HG03432 (cell line): ENCODE results near the gene SFTPA2.
"Not testable (repeated sequence)": the region's sequence is repeated elsewhere in the genome, so short reads cannot be mapped to it uniquely, and the experiment has no call there.

Experiments
- ATAC-seq: cut with Tn5 transposase; IDR thresholded peaks from one replicate; pipeline ENCODE4 v1.9.1; 2021; ENCODE audit warnings: mild to moderate bottlenecking, moderate library complexity; ENCODE audit not compliant: unreplicated experiment

The SFTPA2 gene

DNA sequence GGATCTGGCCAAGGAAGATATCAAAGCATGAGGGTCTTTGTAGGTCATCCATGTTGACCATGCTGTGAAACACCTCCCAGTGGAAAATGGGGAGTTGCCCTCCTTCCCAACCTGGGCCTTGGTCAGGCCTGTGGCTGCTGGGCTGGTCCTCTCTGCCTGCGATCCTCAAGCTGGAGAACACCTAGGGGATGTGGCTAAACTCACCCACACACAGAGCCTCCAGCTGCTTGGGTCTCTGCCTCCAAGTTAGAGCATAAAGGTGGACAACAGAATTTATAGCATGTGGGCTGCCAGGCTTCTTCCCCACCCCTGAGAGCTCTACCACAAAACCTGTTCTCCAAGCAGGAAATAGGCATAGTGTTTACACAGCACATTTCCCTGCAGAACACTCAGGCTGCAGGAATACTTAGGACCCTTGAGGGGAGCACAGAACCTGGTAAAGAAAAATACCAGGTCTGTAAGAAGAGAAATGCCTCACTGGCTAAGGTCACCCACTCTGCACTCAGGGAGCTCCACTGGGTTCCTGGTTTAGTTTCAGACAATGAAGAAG is at the start of gene SFTPA2:
Gene SFTPA2, minus strand, starts transcription at position 248 of the 550 bp plus-strand sequence. CDS start 924 bp downstream, outside the sequence.
- no peak for ATAC-seq

DNA sequence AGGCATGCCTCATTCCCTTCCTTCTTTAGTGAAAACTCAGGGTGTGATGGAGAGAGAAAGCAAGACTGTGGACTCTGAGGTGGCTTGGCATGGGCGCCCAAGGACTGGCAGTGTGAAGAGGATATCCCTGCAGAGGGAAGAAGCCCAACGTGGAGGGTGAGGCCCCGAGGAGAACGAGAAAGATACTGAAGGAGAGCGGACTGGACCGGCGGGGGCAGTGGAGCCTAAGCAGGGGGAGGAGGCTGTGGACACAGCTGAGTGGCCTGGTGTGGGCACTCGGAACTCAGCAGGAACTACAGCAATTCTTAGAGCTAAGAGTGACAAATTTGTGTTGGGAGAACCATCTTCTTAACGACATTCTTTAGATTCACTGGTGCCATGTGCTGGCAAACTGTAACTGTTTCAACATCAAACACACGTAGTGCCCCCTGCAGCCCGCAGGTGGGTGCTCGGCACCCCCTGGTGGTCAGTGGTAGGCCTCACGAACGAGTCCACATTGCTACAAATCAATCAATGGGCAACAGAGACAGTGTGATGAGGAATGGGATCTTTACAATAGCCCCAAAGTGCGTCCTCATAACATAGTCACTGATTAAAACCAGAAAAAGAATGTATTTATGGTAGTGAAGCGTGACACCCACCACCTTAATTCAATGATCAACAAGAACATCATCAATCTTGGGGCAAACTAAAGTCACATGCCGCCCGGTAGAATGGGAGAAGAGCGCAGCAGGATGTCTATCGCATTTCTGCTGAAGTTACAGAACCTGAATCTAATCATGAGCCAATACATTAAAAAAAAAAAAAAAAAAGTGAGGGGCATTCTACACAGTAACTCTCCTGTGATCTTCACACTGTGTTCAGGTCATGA is 48.5 kb upstream of the SFTPA2 start:
- ATAC-seq: peak; percentile 42

DNA sequence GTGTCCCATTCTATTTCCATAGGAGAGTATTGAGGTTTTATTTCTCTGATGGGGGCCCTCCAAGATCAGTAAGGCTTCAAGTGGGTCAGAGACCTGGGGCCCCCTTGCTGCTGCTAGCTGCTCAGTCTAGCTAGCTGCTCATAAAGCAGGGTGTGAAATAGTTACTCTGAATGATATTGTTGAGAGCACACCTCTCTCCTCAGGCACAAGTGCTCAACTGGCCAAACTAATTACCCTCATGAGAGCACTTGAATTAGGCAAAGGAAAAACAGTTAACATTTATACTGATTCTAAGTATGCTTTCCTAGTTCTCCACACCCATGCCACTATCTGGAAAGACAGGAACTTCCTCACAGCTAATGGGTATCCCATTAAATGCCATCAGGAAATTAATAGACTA is 45.1 kb upstream of the SFTPA2 start:
- ATAC-seq: no peak

GRCh38 chr10:79604294-79604693 is 44.1 kb upstream of the SFTPA2 start:
- no peak for ATAC-seq

DNA sequence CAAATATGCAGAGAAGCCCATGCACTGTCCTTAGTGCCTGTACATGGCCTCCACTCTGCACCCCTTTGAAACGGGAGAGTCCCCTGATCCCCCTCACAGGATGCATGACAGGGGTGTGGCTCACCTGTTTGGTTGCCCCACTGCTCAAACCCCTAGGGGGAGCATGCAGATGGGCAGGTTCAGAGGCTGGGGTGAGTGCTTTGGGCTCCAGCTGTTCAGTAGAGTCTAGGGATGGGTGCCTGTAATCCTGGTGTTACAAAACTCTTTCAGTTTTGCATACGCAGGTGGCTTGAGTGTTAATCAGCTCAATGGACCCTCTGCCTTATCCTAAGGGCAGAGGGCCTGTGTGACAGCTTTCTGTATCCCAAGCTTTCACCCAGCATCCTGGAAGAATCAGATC is 42.7 kb upstream of the SFTPA2 start:
- ATAC-seq: no peak

DNA sequence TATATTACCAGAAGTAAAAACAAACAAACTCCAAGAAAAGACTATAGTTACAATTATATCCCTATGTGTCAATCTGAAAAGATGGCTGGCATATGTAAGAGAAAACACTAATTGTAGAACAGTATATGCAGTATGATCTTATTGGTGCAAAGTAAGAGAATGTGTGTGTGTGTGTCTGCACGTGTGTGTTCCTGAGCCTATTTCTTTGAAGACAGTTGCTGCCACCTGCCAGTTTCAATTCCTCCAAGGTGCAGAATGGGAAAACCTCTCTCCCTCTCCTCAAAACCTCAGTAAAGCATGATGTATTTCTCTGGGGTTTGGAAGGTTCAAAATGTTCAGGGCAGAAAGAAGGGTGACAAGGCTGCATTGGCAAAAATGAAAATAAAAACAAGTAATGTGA is 41.7 kb upstream of the SFTPA2 start:
- ATAC-seq: no peak

GRCh38 chr10:79599644-79600043 is 39.4 kb upstream of the SFTPA2 start:
- ATAC-seq: not testable (repeated sequence)

DNA sequence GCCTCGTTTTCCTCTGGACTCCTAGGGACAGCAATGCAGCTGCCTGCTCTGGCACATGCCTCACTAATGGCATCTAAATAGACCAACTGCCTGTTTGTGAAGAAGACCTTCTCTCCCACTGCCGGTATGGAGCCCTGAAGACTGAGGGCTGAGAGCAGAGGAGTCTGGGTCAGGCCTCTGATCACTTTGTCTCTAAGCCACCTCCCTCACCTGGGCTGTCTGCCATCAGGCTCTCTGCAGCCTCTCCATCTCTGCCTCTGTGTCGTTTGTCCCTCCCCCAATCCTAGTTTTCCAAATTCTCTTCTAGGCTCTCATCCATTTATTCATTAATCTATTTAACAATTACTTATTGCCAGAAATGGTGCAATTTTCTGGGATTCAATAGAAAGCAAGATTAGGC is 35.3 kb upstream of the SFTPA2 start:
- ATAC-seq: no peak

DNA sequence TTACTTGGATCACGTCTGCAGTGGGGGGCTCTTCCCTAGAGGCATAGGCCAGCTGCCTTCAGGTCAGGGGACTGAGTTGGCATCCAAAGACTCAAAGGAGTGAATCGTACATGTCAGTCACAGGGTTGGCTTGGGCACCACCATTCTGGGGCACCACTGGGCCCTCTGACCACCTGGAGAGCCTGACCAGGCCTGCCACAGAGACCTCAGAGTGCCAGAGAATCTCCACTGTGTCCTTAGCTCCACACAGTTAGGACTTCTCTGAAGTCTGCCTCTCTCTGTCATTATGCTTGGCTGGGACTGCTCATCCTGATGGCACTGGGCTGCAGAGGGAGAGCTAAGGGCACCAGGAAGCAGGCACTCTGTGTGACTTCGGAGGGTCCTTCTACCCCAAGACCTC is 34.4 kb upstream of the SFTPA2 start:
- not testable (repeated sequence) for ATAC-seq

DNA sequence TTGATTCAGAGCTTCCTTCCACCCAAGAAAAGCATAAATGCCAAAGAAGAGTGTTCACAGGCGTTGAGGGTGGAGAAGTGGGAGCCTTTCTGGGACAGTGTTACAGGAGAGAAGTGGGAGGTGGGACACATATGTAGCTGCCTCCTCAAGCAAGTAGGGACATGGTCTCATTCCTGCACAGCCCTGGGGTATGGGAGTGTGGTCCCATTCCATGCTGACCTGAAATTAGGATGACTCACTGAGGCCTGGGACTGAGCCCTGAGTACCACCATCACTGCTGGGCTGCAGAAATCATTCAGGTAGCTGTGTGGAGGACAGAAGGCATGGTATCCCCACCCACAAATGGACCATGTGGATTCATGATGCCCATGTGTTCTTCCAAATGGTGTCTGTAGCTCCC is 33.2 kb upstream of the SFTPA2 start:
- no peak for ATAC-seq

DNA sequence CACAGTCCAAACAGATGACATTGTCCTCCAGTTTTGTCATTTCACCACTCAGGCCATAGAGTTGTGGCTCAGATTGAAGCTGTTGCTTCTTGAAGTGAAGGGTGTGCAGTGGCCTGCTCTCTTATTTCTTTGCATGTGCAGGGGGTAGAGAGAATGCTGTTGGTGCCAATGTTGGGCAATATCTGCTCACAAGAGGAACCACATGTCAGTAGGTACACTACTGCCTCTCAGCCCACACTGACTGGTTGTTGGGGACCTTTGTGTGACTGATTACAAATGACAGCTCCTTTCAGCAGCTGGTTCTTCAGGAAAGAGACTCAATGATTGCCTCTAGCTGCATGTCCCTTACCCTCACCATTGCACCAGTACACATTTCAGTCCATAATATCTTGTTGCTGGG is 28.6 kb upstream of the SFTPA2 start:
- no peak for ATAC-seq

DNA sequence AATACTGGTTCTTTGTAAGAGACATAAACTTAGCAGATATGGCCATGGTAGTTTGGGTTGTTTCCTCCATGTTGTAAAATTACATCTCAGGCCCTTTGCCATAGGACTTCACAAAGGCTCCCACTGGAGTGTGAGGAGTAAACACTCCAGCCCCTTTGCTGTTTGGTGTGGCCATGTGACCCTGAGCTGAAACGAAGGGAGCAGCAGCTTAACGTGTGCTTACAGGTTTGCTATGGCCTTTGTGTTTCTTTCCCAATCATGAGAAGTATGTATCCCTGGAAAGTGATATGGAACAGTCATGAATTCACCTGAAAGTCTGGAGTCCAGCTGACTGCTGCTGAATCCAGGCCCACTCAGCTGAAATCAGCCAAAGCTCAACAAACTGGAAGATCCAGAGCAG is 26.7 kb upstream of the SFTPA2 start:
- ATAC-seq: no peak

GRCh38 chr10:79585870-79586527 is 25.8 kb upstream of the SFTPA2 start:
- ATAC-seq: no peak

- no peak for ATAC-seq
Observed at GRCh38 chr10:79583488-79584024, 23.3 kb upstream of the SFTPA2 start.

GRCh38 chr10:79582954-79583353 is 22.7 kb upstream of the SFTPA2 start:
- ATAC-seq: not testable (repeated sequence)

DNA sequence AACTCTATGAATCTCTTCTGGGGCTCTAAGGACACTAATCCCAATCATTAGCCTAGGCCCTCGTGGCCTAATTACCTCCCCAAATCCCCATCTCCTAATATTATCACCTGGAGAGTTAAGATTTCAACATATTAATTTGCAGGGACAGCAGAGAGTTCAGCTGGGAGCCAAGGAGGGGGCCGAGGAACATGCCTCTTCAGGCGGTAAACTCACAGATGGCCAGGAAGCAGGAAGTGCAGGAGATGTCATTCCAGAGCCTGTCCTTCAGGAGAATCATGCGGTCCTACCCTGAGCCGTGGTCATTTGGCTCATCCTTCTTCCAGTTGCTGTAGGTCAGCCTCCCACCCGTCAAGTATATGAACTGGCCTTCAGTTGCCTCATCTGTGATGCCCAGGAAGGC is 21.9 kb upstream of the SFTPA2 start:
- ATAC-seq: no peak

DNA sequence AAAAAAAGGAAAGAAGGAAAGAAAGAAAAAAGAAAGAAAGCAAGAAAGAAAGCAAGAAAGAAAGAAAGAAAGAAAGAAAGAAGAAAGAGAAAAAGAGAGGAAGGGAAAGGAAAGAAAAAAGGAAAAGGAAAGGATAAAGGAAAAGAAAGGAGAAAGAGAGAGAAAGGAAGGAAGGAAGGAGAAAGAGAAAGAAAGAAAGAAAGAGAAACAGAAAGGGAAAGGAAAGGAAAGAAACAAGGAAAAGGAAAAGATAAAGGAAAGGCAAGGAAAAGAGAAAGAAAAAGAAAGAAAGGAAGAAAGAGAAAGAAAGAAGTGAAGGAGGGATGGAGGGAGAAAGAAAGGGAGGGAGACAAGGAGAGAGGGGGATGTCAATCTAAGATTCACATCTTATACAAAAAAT is 20.8 kb upstream of the SFTPA2 start:
- no peak for ATAC-seq

GRCh38 chr10:79579361-79579760 is 19.2 kb upstream of the SFTPA2 start:
- no peak for ATAC-seq

DNA sequence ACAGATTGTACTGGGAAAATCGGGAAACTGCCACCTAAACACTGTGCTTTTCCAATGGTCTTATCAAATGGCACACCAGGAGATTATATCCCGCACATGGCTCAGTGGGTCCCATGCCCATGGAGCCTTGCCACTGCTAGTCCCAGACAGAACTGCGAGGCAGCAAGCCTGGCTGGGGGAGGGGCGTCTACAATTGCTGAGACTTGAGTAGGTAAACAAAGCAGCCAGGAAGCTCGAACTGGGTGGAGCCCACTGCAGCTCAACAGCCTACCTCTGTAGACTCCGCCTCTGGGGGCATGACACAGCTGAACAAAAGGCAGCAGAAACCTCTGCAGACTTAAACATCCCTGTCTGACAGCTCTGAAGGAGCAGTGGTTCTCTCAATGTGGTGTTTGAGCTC is 10.4 kb upstream of the SFTPA2 start:
- ATAC-seq: not testable (repeated sequence)

DNA sequence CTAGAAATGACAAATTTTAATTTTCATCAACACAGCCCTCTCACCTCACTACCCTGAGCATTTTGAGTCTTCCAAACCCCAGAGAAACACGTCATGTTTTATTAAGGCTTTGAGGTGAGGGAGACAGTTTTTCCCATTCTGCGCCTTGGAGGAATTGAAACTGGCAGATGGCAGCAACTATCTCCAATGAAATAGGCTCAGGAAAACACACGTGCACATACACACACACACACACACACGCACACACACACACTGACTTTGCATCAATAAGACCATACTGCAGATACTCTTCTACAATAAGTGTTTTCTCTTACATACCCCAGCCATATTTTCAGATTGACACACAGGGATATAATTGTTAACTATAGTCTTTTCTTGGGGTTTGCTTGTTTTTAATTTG is 3.2 kb upstream of the SFTPA2 start:
- no peak for ATAC-seq

DNA sequence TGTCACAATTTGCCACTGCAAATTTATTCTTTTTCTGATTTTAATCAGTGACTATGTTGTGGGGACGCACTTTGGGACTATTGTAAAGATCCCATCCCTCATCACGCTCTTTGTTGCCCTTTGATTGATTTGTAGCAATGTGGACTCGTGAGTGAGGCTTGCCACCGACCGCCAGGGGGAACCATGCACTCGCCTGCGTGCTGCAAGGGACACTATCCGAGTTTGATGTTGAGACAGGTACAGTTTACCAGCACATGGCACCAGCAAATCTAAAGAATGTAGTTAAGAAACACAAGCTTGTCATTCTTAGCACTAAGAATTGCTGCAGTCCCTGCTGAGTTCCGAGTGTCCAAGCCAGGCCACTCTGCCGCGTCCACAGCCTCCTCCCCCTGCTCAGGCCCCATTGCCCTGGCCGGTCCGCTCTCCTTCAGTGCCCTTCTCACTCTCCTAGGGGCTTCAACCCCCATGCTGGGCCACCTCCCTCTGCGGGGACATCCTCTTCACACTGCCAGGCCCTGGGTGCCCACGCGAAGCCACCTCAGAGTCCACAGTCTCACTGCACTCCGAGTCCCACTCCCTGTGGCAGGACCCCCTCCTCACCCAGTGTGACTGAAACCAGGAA is 2.0 kb upstream of the SFTPA2 start:
- ATAC-seq: peak; percentile 77
